Gastroesophageal sphincter (tissue), 3 donors: Measurements from ENCODE around the gene CES3.
"Not testable (repeated sequence)": the region's sequence is repeated elsewhere in the genome, so short reads cannot be mapped to it uniquely, and the experiment has no call there.

Source experiments
- CTCF ChIP-seq, 4 experiments: fragments of 200-600 bp in 2 of 4; fragments of 450-650 bp in 2 of 4; sonication (generic) in 1 of 4; IDR thresholded peaks; one replicate each; pipeline ENCODE4 v1.5.1; 2017 to 2019; ENCODE audit warnings: antibody characterized with exemption in 4 of 4, mild to moderate bottlenecking in 2 of 4, moderate library complexity in 2 of 4
- EP300 ChIP-seq: sonication (generic); formaldehyde crosslinking; IDR thresholded peaks from one replicate; pipeline ENCODE4 v1.6.1; 2017; ENCODE audit warnings: antibody characterized with exemption, mild to moderate bottlenecking
- POLR2A ChIP-seq, 2 donors: fragments of 450-650 bp; IDR thresholded peaks; one replicate each; pipeline ENCODE4 v1.6.1; 2017; ENCODE audit warnings: antibody characterized with exemption in 2 of 2, mild to moderate bottlenecking in 2 of 2, moderate library complexity in 1 of 2
- POLR2AphosphoS5 ChIP-seq: sonication (generic); formaldehyde crosslinking; IDR thresholded peaks from one replicate; pipeline ENCODE4 v1.6.1; 2017; ENCODE audit warnings: antibody characterized with exemption

- TF ChIP-seq POLR2A (IDR thresholded peaks at IDR 0.05); CTCF (IDR thresholded peaks at IDR 0.05); POLR2AphosphoS5; EP300: not testable (repeated sequence)
Observed at GRCh38 chr16:66934839-66935313, 26.2 kb upstream of the CES3 start.
